ENCODE measurements around the gene CYP20A1. TPM values are rescaled to one million over a fixed set of nuclear protein-coding genes. Genes with fewer than 3 reads are reported as not detected.
"Not testable (repeated sequence)": the region's sequence is repeated elsewhere in the genome, so short reads cannot be mapped to it uniquely, and the experiment has no call there.

The CYP20A1 gene, protein sequence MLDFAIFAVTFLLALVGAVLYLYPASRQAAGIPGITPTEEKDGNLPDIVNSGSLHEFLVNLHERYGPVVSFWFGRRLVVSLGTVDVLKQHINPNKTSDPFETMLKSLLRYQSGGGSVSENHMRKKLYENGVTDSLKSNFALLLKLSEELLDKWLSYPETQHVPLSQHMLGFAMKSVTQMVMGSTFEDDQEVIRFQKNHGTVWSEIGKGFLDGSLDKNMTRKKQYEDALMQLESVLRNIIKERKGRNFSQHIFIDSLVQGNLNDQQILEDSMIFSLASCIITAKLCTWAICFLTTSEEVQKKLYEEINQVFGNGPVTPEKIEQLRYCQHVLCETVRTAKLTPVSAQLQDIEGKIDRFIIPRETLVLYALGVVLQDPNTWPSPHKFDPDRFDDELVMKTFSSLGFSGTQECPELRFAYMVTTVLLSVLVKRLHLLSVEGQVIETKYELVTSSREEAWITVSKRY
- total RNA-seq (2014; rRNA removed; shearing (Covaris generic)): 7.2 and 8.5 TPM in 2 replicates

DNA sequence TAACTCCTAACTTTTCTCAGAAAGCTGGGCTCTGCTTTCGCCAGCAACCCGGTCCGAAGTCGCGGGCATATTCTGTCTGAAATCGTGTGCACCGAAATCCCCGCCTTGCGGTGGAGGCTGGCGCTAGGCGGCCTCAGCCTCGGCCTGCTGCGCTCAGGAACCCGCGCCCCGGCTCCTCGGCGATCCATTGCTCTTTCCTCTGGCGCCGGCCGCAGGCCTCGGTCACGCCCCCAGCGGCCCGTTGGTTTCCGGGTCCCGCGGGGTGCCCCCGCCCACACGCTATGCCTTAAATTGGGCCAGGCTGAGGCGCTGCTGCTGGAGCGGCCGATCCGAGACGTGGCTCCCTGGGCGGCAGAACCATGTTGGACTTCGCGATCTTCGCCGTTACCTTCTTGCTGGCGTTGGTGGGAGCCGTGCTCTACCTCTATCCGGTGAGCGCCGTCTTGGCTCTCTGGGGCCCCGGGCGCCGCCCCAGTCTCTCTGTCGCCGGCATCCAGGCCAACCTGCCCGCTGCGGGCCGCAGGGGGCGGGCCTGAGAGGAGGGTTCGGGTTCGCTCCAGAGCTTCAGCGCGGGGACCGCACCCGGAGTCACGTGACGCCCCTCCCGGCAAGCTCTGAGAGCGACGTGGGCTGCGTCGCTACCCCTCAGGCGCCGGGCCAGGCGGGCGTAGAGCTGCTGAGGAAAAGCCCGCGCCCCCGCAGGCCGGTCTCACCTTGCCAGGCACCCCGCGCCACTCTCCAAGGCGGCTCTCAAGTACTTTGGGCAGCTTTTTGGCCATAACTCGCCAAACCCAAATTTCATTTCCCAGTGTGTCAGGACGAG lies at the start of gene CYP20A1:
TSS of gene CYP20A1 (plus strand) at position 315 of the 823 bp plus-strand sequence. CDS start at position 360, 45 bp downstream.
- no peaks in the 10 kb centered on the region; the same call in 1 of the 2 replicates for H3K36me3 ChIP-seq (replicated peaks; ENCODE audit: control insufficient read depth, insufficient read depth, low read length)
- H3K4me3 ChIP-seq (ENCODE audit: insufficient read depth, low read depth, low read length): peak within 1 kb of the TSS; percentile 60
- peak; percentile 94 for DNase-seq
- H3K27me3 ChIP-seq (ENCODE audit: control insufficient read depth, insufficient read depth, low read length): no peaks in the 10 kb centered on the region

- not testable (repeated sequence) for H3K27me3 ChIP-seq (ENCODE audit: control insufficient read depth, insufficient read depth, low read length); DNase-seq; H3K4me3 ChIP-seq (ENCODE audit: insufficient read depth, low read depth, low read length)
Observed at GRCh38 chr2:203190547-203190946, 48.3 kb upstream of the CYP20A1 start.

GRCh38 chr2:203191026-203191425 lies 47.8 kb upstream of the CYP20A1 start:
- DNase-seq; H3K4me3 ChIP-seq (ENCODE audit: insufficient read depth, low read depth, low read length); H3K36me3 ChIP-seq (replicated peaks; ENCODE audit: control insufficient read depth, insufficient read depth, low read length); H3K27me3 ChIP-seq (ENCODE audit: control insufficient read depth, insufficient read depth, low read length): not testable (repeated sequence)

More at GRCh38 chr2:203190547-203190946, 48.3 kb upstream of the CYP20A1 start:
- not testable (repeated sequence) for H3K36me3 ChIP-seq (replicated peaks; ENCODE audit: control insufficient read depth, insufficient read depth, low read length)

- Histone ChIP-seq H3K27me3 (ENCODE audit: control insufficient read depth, insufficient read depth, low read length) (no peaks in the 10 kb centered on the region), H3K4me3 (ENCODE audit: insufficient read depth, low read depth, low read length) (no peak overlapping the region), H3K36me3 (replicated peaks; ENCODE audit: control insufficient read depth, insufficient read depth, low read length) (no peaks in the 10 kb centered on the region; the same call in 1 of the 2 replicates)
- no peak for DNase-seq
Observed at GRCh38 chr2:203191961-203192360, 46.9 kb upstream of the CYP20A1 start.

DNA sequence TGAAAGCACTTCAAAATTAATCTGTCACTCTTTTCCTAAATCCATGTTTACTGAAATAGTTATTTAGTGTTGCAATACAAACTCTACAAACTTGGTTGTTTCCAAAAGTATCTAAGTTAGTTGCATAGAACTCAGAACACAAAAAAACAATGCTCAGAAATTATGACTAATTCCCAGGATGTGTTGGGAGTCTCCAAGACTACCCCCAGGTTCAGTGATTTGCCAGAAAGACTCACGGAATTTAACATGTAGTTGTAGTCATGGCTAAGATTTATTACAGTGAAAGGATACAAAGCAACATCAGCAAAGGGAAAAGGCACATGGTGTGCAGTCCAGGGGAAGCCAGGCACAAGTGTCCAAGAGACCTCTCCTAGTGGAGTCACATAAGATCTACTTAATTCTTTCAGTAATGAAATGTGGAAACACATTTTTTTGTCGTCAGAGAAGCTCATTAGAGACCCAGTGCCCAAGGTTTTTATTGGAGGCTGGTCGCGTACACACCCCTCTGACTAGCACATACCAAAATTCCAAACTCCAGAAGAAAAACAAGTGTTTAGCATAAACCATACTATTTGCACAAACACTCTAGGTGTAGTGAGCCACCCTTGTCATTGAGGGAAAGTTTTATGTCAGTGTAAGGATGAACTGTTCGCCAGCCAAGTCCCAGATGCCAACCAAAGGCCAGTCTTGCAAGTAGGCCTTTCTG lies 43.3 kb upstream of the CYP20A1 start:
- DNase-seq: no peak
- Histone ChIP-seq H3K4me3 (ENCODE audit: insufficient read depth, low read depth, low read length) (no peak overlapping the region), H3K36me3 (replicated peaks; ENCODE audit: control insufficient read depth, insufficient read depth, low read length) (no peaks in the 10 kb centered on the region; the same call in 1 of the 2 replicates), H3K27me3 (ENCODE audit: control insufficient read depth, insufficient read depth, low read length) (no peaks in the 10 kb centered on the region)

- H3K36me3 ChIP-seq (replicated peaks; ENCODE audit: control insufficient read depth, insufficient read depth, low read length): no peaks in the 10 kb centered on the region; the same call in 1 of the 2 replicates
- H3K4me3 ChIP-seq (ENCODE audit: insufficient read depth, low read depth, low read length): no peak overlapping the region
- H3K27me3 ChIP-seq (ENCODE audit: control insufficient read depth, insufficient read depth, low read length): no peaks in the 10 kb centered on the region
- DNase-seq: no peak
Observed at GRCh38 chr2:203200866-203201265, 38.0 kb upstream of the CYP20A1 start.

DNA sequence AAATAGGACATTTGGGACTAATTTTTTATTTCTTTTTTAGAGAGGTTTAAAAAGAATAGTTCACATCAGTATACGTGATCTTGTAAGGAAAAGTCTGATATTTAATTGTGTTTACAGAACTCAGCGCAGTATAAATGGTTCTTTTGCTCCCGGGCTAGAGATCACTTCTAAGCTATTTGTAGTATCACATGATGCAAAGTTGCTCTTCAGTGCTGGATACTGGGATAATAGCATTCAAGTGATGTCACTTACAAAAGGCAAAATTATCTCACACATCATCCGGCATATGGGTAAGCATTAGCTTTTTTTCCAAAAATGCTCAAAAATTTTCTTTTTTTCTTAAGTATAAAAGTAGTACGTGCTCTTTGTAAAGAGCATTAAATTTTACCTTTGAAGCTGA lies 37.4 kb upstream of the CYP20A1 start:
- no peaks in the 10 kb centered on the region; the same call in 1 of the 2 replicates for H3K36me3 ChIP-seq (replicated peaks; ENCODE audit: control insufficient read depth, insufficient read depth, low read length)

GRCh38 chr2:203209538-203209937 lies 29.3 kb upstream of the CYP20A1 start:
- no peak for DNase-seq
- H3K4me3 ChIP-seq (ENCODE audit: insufficient read depth, low read depth, low read length): no peak overlapping the region
- H3K36me3 ChIP-seq (replicated peaks; ENCODE audit: control insufficient read depth, insufficient read depth, low read length): no peaks in the 10 kb centered on the region; the same call in 1 of the 2 replicates
- H3K27me3 ChIP-seq (ENCODE audit: control insufficient read depth, insufficient read depth, low read length): no peaks in the 10 kb centered on the region

More for the DNA sequence above, 37.4 kb upstream of the CYP20A1 start:
- no peak overlapping the region for H3K4me3 ChIP-seq (ENCODE audit: insufficient read depth, low read depth, low read length)
- no peak for DNase-seq
- no peaks in the 10 kb centered on the region for H3K27me3 ChIP-seq (ENCODE audit: control insufficient read depth, insufficient read depth, low read length)

GRCh38 chr2:203225423-203226039 lies 13.3 kb upstream of the CYP20A1 start:
- no peaks in the 10 kb centered on the region for H3K36me3 ChIP-seq (replicated peaks; ENCODE audit: control insufficient read depth, insufficient read depth, low read length)
- no peak for DNase-seq
- H3K27me3 ChIP-seq (ENCODE audit: control insufficient read depth, insufficient read depth, low read length): no peaks in the 10 kb centered on the region
- H3K4me3 ChIP-seq (ENCODE audit: insufficient read depth, low read depth, low read length): no peak overlapping the region

DNA sequence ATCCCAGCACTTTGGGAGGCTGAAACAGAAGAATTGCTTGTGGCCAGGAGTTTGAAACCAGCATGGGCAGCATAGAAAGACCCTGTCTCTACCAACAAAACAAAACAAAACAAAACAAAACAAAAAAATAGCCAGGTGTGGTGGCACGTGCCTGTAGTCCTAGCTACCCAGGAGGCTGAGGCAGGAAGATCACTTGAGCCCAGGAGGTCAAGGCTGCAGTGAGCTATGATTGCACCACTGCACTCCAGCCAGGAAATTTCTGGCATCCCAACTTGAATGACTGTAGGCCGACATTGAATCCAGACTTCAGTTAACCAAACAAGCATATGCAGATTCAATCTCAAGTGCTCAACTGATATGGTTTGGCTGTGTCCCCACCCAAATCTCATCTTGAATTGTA lies 9.1 kb upstream of the CYP20A1 start:
- not testable (repeated sequence) for H3K4me3 ChIP-seq (ENCODE audit: insufficient read depth, low read depth, low read length); H3K27me3 ChIP-seq (ENCODE audit: control insufficient read depth, insufficient read depth, low read length); DNase-seq; H3K36me3 ChIP-seq (replicated peaks; ENCODE audit: control insufficient read depth, insufficient read depth, low read length)

- H3K27me3 ChIP-seq (ENCODE audit: control insufficient read depth, insufficient read depth, low read length): no peaks in the 10 kb centered on the region
- DNase-seq: no peak
- no peak overlapping the region for H3K4me3 ChIP-seq (ENCODE audit: insufficient read depth, low read depth, low read length)
- no peaks in the 10 kb centered on the region; the same call in 1 of the 2 replicates for H3K36me3 ChIP-seq (replicated peaks; ENCODE audit: control insufficient read depth, insufficient read depth, low read length)
Observed at GRCh38 chr2:203237346-203238238, 1.2 kb upstream of the CYP20A1 start.

- H3K36me3 ChIP-seq (replicated peaks; ENCODE audit: control insufficient read depth, insufficient read depth, low read length): no peaks in the 10 kb centered on the region; the same call in 1 of the 2 replicates
- no peaks in the 10 kb centered on the region for H3K27me3 ChIP-seq (ENCODE audit: control insufficient read depth, insufficient read depth, low read length)
- peak overlapping the region; percentile 60 for H3K4me3 ChIP-seq (ENCODE audit: insufficient read depth, low read depth, low read length)
- DNase-seq: no peak
Observed at GRCh38 chr2:203238292-203238703, 520 bp upstream of the CYP20A1 start.

GRCh38 chr2:203240491-203240890 lies 1.7 kb downstream of the CYP20A1 start:
- DNase-seq: no peak
- H3K27me3 ChIP-seq (ENCODE audit: control insufficient read depth, insufficient read depth, low read length): no peaks in the 10 kb centered on the region
- no peaks in the 10 kb centered on the region; the same call in 1 of the 2 replicates for H3K36me3 ChIP-seq (replicated peaks; ENCODE audit: control insufficient read depth, insufficient read depth, low read length)
- no peak overlapping the region for H3K4me3 ChIP-seq (ENCODE audit: insufficient read depth, low read depth, low read length)

Data from H7 (cell line).